GM11168 (cell line): Measurements from ENCODE around the gene LFNG.

Experiments
- in situ Hi-C: fragments of 300-500 bp; cut with MboI; formaldehyde crosslinking; loops from one replicate; pipeline ENCODE4 v1.12.0; 2022; ENCODE audit warnings: low sequenced_read_pairs; ENCODE audit not compliant: unreplicated experiment

Gene LFNG

DNA sequence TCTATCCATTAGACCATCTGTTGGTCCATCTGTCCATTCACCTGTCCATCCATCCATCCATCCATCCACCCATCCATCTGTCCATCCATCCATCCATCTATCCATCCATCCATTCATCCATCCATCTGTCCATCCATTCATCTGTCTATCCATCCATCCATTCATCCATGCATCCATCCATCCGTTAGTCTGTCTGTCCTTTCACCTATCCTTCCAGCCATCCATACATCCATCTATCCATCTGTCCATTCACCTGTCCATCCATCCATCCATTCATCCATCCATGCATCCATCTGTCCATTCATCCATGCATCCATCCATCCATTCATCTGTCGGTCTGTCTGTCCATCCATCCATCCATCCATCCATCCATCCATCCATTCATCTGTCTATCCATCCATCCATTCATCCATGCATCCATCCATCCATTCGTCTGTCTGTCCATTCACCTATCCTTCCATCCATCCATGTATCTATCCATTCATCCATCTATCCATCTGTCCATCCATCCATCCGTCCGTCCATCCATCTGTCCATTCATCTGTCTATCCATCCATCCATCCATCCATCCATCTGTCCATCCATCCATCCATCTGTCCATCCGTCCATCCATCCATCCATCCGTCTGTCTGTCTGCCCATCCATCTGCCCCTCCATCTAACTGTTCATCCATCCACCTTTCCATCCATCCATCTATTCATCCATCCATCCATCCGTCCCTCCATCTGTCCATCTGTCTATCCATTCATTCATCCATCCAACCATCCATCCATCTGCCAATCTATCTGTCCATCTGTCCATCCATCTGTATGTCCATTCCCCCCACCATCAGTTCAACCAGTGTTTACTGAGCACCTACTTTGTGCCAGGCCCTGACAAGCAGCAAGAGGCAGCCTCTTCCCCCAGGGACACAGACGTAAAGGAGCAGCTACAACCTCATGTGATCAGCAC, 4.8 kb upstream of the LFNG start:
- in situ Hi-C loops, result no loop called here

DNA sequence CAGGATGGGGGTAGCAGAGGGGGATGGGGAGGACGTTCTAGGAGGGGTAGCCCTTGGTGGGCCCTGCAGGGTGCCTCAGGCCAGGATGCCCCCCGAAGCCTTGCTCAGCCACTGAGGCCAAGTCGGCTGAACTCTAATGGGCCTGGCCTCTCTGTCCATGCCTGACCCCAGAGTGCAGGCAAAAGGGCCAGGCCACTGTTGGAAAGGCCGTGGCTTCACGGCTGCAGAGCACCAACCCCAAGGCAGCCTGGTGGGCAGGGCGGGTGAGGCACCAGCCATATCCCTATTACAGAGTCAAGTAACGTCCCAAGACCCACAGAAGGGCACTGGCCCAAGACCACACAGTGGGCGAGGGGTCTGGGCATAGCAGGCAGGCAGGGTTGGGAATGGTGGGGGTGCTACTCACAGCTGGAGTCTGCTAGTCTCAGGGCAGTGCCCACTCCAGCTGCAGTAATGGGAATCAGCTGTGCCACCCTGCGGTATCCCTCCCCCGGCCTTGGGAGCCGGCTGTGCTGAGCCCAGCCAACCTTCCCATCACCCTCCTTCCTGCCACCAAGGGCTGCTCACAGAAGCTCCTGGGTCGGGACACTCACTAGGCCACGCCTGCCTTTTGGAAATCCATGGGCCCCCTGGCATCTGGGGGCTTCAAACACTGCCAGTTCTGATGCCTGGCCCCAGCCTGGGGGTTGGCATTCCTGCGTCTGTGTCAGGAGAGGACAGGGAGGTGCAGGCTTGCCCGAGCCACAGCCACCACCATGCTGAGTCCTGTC, 4.0 kb upstream of the LFNG start:
- in situ Hi-C loops, result no loop called here

DNA sequence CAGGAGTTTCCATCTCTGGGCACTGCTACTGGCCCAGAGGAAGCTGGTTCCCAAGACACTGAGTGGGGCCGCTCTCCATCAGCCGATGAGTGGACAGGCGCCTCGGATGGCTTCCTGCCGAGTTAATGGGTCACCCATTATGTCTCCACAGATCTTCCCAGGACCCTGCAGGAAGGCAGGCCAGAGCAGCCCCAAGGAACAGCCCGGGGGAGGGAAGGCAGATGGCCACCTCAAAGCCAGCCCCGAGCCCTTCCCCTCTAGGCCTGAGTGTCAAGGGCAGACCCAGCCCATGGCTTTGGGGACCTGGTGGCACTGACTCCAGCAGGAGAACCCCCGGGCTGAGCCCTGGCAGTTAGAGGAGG, 3.4 kb upstream of the LFNG start:
- in situ Hi-C loops, result no loop called here

DNA sequence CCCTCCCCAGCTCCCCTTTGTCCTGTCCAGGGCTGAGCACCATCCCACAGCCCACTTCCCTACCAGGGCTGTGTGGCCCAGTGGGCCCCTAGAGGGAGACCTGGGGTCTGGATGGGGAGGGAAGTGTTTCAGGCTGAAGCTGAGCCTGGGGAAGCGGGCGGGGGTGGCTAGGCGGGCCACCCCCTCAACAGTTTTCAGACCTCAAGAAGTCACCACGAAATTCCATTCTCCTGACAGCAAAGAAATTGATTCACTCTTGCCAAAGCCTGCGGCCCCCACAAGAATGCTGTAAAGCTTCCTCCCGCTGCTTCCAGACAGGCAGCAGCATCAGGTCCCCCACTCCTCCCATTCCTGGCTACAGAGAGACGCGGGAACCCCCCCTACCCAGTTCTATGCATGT, 2.5 kb upstream of the LFNG start:
- in situ Hi-C loops, result no loop called here

DNA sequence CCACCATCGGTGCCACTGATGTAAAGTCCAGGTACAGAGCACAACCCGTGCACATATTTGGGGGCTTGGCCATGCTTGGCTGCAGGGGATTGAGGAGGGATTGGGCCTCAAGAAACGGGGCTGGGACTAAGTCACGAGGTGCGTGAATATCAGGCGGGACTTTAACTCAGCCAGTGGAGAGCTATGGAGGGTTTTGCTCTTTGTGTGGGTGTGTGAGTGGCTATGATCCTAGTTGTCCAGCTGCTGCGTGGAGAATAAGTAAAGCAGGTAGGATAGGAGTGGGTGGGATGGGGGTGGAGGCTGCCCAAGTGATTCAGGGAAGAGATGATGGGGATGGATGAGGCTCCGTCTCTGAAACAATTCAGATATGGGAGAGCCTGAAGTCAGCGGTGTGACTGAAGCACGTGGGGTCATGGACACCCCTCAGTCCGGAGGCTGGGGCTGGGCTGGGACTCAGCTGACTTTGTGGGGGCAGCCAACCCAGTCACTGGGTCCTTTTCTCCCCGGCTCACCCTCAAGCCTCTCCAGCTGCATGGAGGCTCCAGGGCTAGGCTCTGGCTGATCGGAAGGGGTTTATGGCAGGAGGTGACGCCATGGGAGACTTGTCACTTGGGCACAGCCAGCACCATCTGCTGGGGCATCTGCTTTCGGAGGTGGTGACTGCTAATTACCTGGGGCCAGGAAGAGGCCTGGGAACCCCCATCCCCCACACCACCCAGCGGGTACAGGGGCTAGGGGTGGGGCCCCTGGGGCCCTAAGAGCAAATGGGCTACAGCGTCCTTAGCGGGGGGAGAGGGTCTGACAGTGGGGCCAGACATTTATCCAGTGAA, 1.7 kb upstream of the LFNG start:
- in situ Hi-C loops, result no loop called here

DNA sequence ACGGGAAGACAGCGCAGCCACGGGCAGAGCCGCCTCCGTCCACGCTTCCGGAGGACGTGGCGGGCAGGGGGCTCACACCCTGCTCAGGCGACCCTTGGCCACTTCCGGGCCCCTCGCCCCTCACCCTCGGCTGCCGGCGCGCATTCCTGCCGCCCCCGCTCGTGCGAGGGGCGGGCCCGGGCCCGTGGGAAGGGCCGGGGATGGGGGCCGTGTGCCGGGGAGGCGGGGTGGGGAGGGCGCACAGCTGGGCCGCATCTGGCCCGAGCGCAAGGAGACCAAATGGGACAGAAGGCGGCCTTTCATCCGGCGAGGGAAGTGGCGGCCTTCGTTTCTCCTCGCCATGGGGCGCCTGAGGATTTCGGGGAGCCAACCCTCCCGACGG, 846 bp upstream of the LFNG start:
- in situ Hi-C loops, result no loop called here

DNA sequence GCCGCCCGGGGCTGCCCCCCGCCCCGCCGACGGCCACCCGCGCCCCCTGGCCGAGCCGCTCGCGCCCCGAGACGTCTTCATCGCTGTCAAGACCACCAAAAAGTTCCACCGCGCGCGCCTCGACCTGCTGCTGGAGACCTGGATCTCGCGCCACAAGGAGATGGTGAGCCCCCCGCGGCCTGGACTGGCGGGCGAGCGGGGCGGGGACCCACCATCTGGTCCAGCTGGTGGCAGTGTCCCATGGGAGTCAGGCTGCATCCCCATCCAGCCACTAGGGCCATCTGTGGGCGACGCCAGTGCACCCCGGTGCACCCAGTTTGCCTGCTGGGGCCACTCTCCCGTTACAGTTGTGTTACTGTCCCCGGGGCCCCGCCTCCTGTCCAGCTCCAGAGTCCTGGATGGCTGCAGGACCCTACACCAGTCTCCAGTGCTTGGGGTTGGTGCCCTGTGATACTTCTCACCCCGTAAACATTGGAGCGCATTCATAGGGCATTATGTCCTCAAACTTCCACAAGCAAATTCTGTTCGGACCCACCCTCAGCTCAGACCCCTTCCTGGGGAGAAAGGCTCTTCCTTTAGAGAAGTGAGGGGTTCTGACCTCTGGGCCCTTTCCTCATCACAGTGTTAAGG, 672 bp downstream of the LFNG start:
- in situ Hi-C loops, result no loop called here

DNA sequence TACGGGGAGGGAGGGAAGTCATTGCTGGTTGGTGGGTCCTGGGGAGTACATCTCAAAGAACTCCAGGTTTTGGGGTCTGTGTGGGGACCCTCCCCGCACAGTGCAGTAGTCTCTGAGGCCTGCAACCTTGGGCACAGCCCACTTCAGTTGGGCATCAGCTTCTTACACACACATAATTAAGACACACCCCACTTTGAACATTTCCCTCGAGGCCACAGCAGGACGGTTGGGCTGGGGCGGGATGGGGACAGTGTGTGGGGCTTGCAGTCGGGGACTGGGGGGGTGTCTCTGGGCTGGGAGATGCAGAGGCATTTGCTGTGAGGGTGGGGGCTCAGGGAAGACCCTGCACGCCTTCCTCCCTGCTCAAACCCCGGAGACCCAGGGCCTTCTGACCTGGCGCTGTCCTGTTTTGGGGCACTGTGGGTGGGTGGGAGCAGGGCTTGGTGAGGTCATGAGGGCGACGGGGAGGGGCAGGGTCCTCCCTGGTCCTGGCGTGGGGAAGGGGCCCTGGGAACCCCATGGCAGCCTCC, 1.3 kb downstream of the LFNG start:
- in situ Hi-C loops, result no loop called here

DNA sequence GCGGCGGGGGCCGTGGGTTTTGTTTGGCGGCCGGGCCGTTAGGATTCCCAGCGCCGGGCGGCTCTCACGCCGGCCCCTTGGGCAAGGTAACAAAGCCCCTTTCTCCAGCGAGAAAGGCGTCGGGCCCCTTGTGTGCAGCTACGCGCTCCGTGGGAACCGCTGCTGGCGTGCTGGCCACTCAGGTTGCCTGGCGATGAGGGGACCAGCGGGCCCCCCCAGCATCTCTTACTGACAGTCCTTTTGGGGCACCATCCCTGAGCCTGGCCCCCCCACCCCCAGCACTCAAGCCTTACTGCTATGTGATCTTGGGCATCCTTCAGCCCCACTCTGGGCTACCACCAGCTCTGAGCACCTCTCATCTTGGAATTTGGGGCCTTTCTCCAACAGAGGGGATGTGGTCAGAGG, 1.8 kb downstream of the LFNG start:
- in situ Hi-C loops, result no loop called here

DNA sequence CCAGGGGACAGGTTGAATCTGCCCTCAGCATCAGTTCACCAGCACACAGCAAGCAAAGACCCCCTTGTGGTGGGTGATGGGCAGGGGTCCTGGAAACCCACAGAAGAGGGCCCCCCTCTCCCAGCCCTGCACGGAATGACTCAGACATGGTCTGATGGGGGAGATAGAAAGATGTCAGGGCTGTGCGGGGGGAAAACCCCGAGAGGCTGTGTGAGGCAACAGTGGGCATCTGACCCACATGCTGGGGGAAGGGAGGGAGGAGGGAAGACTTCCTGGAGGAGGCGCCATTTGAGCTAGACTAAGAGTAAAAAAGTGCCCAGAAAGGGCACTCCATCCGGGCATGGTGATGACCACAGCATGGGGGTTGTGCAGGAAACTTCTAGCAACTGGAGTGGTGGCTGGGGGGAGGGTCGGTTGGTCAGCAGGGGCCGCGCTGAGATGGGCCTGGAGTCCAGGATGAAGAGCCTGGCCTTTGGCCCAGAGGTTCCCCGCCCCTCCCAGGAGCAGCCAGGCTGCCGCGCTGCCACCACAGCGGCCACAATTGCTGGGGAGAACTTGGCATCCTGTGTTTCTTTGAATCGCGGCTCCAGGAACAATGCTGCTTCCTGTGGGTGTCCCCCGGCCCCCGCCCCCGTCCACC, 2.5 kb downstream of the LFNG start:
- in situ Hi-C loops, result no loop called here

DNA sequence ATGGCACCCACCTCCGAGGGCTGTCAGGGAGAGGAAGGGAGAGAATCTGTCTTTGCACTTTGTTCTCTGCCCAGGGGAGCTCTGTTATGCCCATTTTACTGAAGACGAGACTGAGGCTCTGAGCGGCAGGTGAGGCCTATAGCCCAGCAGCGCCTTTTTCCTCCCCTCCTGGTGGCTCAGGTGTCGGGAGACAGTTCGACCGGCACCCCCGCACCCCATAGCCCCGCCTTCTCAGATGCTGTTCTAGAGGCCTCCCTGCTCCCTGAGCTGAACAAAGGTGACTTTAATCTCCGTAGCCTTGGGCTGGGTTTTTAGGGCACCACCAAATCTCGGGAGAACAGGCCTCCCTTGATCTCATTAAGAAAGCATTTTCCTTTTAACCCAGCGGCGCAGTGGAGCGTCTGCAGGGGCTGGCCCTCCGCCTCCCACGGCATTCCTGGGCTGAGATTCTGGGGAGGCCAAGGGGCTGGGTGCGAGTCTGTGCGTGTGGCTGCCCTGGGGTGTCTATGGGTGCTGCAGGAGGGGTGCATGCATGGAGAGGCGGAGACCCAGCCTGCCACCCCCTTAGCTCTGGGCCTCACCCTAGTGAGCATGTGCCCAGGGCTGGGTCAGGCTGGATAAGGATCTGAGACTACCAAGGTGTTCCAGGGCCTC, 3.3 kb downstream of the LFNG start:
- in situ Hi-C loops, result no loop called here

DNA sequence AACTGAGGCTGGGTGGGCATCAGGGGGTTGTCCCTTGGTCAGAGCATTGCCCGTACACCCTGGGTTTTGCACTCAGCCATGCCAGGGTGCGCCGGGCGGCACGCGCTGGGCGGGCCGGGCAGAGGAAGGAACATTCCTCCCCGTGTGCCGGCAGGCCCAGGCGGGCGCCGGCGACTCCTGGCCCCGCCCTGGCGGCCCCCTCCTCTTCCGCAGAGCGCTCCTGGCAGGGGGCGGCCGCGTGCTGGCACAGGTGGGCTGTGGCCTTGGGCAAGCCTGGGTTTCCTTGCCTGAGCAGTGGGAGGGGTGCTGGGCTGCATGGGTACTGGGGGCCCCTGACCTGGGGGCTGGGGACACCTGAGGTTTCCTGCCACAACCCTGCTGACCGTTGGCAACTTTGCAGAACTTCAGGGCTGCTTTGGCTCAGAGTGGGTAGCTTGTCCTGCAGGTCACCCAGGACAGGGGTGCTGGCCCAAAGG, 3.9 kb downstream of the LFNG start:
- in situ Hi-C loops, result no loop called here

DNA sequence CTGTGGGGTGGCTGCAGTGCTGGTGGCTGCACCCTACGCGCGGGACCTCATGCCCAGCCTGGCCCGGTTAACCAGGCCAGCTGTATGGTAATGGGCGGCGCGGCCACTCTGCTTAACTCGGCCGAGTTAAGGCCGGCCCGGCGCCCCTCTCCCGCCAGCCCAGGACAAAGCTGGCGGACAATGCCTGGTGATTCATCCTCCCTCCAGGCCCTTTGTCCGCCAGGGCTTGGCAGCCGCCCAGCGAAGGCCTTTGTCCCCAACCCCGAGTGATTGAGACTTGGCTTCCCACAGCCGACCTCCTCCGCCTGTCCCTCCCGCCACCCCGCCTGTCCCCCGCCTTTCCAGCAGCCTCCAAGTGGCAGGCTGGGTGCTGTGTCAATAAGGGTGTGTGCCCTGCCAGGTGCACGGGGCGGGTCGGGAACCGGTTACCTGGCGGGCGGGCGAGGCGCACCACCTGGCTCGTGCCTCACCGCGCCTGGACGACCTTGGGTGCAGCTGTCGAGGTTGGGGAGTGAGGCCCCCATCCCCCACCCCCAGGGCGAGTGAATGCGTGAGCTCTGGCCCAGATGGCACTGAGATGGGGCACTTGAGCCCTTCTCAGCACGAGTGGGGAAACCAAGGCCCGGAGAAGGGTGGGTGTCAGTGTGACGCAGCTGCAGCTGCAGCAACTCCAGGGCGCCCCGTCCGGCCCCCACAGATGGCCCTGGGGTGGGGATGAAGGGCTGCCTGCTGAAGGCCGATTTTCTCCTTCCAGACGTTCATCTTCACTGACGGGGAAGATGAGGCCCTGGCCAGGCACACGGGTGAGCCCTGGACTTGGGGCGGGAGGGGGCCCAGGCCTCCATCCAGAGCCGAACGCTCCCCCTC, 4.6 kb downstream of the LFNG start:
- in situ Hi-C loops, result no loop called here

DNA sequence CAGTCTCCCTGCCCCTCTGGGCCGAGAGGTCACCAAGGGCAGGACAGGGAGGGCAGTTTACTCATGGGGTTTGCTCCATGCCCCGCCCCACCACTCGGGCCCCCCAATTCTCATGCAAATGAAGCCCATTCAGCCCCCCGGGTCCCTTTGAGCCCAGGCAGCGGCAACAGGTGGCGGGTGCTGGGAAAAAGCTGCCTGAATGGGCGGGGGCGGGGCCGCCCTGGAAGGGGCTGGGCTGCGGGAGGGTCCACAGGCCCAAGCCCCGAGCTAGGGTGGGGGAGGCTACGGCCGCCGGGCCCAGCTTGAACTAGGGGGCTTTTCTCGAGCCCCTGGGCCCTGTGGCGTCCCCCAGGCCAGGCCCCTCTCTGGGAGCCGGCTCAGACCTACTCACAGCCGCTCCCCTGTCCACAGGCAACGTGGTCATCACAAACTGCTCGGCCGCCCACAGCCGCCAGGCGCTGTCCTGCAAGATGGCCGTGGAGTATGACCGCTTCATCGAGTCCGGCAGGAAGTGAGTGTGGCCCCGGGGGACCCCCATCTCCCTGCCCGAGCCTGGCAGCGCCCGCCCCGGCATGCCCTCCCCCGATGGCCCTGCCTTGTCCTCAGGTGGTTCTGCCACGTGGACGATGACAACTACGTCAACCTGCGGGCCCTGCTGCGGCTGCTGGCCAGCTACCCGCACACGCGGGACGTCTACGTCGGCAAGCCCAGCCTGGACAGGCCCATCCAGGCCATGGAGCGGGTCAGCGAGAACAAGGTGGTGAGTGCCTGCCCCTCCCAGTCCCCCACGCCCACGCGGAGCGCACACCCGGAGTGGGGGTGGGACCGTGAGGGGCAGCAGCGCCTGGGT, 5.5 kb downstream of the LFNG start:
- in situ Hi-C loops, result no loop called here

DNA sequence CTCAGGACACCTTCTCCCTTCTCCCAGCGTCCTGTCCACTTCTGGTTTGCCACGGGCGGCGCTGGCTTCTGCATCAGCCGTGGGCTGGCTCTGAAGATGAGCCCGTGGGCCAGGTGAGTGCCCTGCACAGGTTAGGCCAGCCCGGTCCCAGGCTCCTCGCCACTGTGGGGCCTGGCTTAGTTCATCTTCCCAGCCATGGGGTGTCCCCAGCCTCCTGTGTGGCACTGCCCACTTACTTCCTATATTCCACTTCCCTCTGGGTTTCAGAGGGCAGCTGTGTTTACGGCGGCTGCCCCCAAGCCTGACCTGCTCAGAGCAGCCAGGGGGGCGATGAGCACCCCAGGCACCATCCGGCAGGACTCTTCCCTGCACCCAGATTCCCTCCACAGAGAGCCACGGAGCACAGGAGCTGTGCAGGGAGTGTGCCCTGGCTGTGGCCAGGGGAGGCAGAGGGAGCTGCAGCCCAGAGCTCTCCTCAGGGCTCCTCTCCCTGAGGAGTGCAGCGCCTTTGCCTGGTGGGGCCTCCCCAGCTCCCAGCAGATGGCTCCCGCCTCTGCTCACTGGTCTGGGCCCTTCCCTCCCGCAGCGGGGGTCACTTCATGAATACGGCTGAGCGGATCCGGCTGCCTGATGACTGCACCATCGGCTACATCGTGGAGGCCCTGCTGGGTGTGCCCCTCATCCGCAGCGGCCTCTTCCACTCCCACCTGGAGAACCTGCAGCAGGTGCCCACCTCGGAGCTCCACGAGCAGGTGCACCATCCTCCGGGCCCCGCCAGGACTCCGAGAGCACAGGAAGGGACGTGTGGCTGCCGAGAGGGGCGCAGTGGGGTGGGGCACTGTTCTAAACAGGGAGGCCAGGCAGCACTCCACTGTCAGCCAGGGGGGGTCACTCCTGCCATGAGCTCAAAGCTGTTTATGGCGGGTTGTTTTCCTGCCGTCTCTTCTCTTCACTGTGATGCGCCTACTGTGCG, 6.4 kb downstream of the LFNG start:
- in situ Hi-C loops, result no loop called here
